LNCaP clone FGC (cell line): ENCODE measurements around the gene VSIG1.

Experiments
- DNase-seq: peaks from one replicate; pipeline ENCODE4 v3.0.0-alpha.2; 2011; ENCODE audit warnings: low read depth
- H3K4me3 ChIP-seq: 2 replicates; pipeline ENCODE4 v1.5.1; 2011; ENCODE audit warnings: mild to moderate bottlenecking, low read depth, low read length, control low read depth
- CTCF ChIP-seq: IDR thresholded peaks from 2 replicates; pipeline ENCODE4 v1.5.1; 2012; ENCODE audit warnings: mild to moderate bottlenecking; ENCODE audit not compliant: control insufficient read depth, insufficient read depth; ENCODE audit errors: extremely low read depth

The VSIG1 gene

GRCh38 chrX:108087792-108088191 lies 42.9 kb downstream of the VSIG1 start:
- no peak for TF ChIP-seq CTCF
- DNase-seq: no peak
- no peak overlapping the region for H3K4me3 ChIP-seq

- no peak for DNase-seq
- no peak overlapping the region for H3K4me3 ChIP-seq
- no peak for TF ChIP-seq CTCF
Observed at GRCh38 chrX:108088511-108088910, 43.6 kb downstream of the VSIG1 start.

GRCh38 chrX:108090491-108091263 lies 45.8 kb downstream of the VSIG1 start:
- TF ChIP-seq CTCF: no peak
- H3K4me3 ChIP-seq: peak overlapping the region; percentile 78
- no peak for DNase-seq

- no peak for TF ChIP-seq CTCF
- peak; percentile 92 for DNase-seq
- peak within 1 kb of the TSS; percentile 78 for H3K4me3 ChIP-seq
Observed at GRCh38 chrX:108091264-108091877, 46.5 kb downstream of the VSIG1 start, which contains the start of the genes ATG4A and PSMD10. Gene ATG4A (plus strand): TSS chrX:108091778. CDS start chrX:108091827, 49 bp downstream. Gene PSMD10 (minus strand): TSS chrX:108091542. CDS start chrX:108091520, 22 bp downstream.

- no peak for TF ChIP-seq CTCF
- H3K4me3 ChIP-seq: peak overlapping the region; percentile 78
- no peak for DNase-seq
Observed at GRCh38 chrX:108091878-108092291, 47.0 kb downstream of the VSIG1 start.

- no peak for DNase-seq
- TF ChIP-seq CTCF: no peak
- no peak overlapping the region for H3K4me3 ChIP-seq
Observed at GRCh38 chrX:108097380-108097779, 52.5 kb downstream of the VSIG1 start.
